VCaP (cell line): ENCODE measurements around the gene NCOR1.

Experiments used
- H3K27ac ChIP-seq: fragments of 450-650 bp; 2 replicates; pipeline ENCODE4 v1.5.1; 2017
- TF ChIP-seq, protein P1 (sequence below): fragments of 450-650 bp; conservative IDR thresholded peaks from 2 replicates; pipeline ENCODE4 v1.5.1; 2017; ENCODE audit warnings: mild to moderate bottlenecking, moderate library complexity

NCOR1 gene

DNA sequence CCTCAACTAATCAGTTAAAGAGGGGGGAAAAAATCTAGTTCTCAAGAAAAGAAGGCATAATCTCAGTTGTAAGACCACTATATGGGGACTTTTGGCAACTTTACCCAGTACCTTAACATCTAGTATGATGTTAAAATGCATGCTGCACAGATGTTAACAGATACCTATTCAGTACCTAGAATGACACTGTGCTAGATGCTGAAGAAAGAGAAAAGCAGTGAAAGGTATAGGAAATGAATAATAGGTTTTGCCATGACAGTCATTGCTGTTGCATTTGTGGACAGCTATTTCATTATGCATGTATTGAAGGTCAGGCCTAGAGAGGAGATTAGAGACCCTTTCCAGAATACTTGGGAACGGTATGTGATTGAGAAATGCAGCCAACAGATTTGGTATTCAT, 36.2 kb upstream of the NCOR1 start:
- TF ChIP-seq, protein P1, sequence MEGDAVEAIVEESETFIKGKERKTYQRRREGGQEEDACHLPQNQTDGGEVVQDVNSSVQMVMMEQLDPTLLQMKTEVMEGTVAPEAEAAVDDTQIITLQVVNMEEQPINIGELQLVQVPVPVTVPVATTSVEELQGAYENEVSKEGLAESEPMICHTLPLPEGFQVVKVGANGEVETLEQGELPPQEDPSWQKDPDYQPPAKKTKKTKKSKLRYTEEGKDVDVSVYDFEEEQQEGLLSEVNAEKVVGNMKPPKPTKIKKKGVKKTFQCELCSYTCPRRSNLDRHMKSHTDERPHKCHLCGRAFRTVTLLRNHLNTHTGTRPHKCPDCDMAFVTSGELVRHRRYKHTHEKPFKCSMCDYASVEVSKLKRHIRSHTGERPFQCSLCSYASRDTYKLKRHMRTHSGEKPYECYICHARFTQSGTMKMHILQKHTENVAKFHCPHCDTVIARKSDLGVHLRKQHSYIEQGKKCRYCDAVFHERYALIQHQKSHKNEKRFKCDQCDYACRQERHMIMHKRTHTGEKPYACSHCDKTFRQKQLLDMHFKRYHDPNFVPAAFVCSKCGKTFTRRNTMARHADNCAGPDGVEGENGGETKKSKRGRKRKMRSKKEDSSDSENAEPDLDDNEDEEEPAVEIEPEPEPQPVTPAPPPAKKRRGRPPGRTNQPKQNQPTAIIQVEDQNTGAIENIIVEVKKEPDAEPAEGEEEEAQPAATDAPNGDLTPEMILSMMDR = no peak
- H3K27ac ChIP-seq = no peak overlapping the region

DNA sequence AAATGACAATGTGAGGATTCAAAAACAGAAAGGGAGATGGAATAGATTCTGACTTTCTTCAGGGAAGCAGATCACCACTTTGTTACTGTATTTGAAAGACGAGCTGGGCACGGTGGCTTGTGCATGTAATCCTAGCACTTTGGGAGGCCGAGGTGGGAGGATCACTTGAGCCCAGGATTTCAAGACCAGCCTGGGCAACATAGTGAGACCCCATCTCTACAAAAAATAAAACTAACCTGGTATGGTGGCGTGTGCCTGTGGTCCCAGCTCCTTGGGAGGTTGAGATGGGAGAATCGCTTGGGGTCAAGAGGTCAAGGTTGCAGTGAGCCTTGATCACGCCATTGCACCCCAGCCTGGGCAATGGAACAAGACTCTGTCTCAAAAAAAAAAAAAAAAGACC, 35.7 kb upstream of the NCOR1 start:
- TF ChIP-seq, protein P1 = no peak
- H3K27ac ChIP-seq = no peak overlapping the region

DNA sequence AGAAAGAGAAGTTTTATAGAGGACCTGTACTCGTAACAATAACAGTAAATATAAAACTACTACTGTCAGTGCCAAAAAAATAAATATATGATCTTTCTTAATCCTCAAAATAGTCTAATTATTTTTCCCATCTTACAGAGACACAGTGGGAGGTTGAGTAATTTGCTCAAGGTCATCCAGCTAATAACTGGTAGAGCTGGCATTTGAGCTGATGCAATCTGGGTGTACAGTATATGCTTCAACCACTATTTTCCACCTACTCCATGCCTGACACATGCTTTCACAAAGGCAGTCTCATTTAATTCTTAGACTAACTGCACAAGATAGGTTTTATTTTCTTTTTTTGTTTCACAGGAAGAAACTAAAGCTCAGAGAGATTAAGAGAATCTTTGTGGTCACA, 35.3 kb upstream of the NCOR1 start:
- H3K27ac ChIP-seq = no peak overlapping the region
- TF ChIP-seq, protein P1 = no peak

DNA sequence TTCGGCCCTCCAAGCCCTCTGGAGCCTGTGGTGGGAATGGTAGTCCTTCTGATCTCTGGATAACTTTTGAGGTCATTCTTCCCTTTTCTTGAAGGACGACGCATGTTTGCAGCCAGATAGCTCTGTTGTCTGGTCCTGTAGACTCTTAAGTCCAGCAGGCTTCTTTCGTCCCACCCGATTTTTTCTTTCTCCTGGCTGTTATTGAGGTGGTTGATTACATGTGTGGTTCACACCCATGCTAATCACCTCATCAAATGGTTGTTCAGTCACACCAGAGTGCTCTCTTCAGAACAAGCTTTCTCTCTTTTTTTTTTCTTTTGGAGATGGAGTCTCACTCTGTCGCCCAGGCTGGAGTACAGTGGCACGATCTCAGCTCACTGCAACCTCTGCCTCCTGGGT, 32.3 kb upstream of the NCOR1 start:
- TF ChIP-seq, protein P1 = no peak
- H3K27ac ChIP-seq = no peak overlapping the region

DNA sequence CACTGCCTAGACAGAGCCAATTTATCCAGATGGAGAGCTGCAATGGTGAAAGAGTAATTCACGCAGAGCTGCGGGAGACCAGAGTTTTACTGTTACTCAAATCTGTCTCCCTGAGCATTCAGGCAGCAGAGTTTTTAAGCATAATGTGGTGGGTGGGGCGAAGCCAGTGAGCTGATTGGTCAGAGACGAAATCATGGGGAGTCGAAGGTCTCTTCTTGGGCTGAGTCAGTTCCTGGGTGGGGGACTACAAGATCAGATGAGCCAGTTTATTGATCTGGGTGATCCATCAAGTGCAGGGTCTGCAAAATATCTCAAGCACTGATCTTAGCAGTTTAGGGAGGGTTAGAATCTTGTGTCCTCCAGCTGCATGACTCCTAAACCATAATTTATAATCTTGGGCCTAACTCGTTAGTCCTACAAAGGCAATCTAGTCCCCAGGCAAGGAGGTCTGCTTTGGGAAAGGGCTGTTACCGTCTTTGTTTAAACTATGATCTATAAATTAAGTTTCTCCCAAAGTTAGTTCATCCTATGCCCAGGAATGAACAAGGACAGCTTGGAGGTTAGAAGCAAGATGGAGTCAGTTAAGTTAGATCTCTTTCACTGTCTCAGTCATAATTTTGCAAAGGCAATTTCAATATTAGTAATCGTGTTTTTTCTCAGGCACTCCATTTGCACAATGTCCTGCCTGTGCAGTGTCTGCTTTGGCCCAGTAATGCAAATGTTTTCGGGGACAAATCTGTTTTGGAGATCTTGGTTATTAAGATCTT, 28.6 kb upstream of the NCOR1 start:
- no peak overlapping the region for H3K27ac ChIP-seq
- TF ChIP-seq, protein P1 = no peak

DNA sequence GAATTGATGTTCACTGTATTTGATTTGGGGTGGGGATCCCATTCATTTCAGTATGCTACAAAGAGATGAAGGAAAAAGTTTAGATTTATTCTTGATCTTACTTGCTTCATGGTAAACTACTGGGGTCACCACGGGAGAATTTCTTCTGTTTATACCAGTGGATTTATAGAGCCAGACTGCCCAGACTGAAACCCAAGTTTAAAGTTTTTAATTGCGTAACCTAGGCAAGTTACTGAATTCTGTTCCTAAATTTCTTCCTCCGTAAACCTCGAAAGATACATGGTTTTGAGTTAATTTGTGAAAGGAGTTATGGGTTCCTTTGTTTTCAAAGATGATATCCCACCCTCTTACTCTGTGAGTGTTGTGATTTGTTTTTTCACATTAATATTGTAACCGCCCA, 28.1 kb upstream of the NCOR1 start:
- no peak overlapping the region for H3K27ac ChIP-seq
- TF ChIP-seq, protein P1 = no peak

DNA sequence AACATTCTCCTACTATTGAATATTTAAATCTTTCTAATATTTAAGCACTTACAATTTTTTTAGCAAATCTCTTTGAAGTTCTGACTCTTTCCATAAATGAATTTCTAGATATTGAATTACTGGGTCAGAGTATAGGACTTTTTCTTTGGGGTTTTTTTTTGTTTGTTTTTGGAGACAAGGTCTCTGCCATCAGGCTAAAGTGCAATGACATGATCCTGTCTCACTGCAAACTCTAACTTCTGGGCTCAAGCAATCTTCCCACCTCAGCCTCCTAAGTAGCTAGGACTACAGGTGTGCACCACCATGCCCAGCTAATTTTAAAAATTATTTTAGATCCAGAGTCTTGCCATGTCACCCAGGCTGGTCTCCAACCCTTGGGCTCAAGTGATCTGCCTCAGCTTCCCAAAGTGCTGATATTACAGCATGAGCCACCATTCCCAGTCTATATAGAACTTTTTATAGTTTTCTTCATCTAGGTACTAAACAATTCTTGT, 26.6 kb upstream of the NCOR1 start:
- TF ChIP-seq, protein P1 = no peak
- H3K27ac ChIP-seq = no peak overlapping the region
